HepG2 (cell line): ENCODE measurements around the gene CNGA1. TPM values are rescaled to one million over a fixed set of nuclear protein-coding genes. Genes with fewer than 3 reads are reported as not detected.

Experiments
- ARHGAP35 ChIP-seq: sonication (generic); formaldehyde crosslinking; IDR thresholded peaks from 2 replicates; pipeline ENCODE4 v1.9.0; 2022; ENCODE audit warnings: mild to moderate bottlenecking, inconsistent platforms, moderate library complexity, missing genetic modification reagents, borderline replicate concordance
- ETV6 ChIP-seq: sonication (generic); formaldehyde crosslinking; conservative IDR thresholded peaks from 2 replicates; pipeline ENCODE4 v1.4.0; 2020; ENCODE audit warnings: missing genetic modification reagents
- FOXK1 ChIP-seq: sonication (generic); formaldehyde crosslinking; IDR thresholded peaks from 2 replicates; pipeline ENCODE4 v1.4.0; 2020; ENCODE audit warnings: low read depth, missing genetic modification reagents, borderline replicate concordance
- KDM2A ChIP-seq: sonication (generic); formaldehyde crosslinking; IDR thresholded peaks from 2 replicates; pipeline ENCODE4 v1.4.0; 2020; ENCODE audit warnings: low read depth, missing genetic modification reagents, borderline replicate concordance
- NCOA2 ChIP-seq: sonication (generic); formaldehyde crosslinking; IDR thresholded peaks from 2 replicates; pipeline ENCODE4 v1.8.0; 2022; ENCODE audit warnings: inconsistent platforms
- NKX3-1 ChIP-seq: sonication (generic); formaldehyde crosslinking; IDR thresholded peaks from 2 replicates; pipeline ENCODE4 v1.5.0; 2020; ENCODE audit warnings: missing genetic modification reagents
- NR2F6 ChIP-seq, 2 experiments: IDR thresholded peaks; 2 replicates each; pipeline ENCODE4 v1.6.1; 2016; ENCODE audit warnings: antibody characterized with exemption in 1 of 2, mild to moderate bottlenecking in 1 of 2
- POLR2A ChIP-seq, 2 experiments: IDR thresholded peaks; 2 replicates each; pipeline ENCODE4 v1.6.1; 2011; ENCODE audit warnings: low read depth in 2 of 2, low read length in 2 of 2, mild to moderate bottlenecking in 1 of 2, moderate library complexity in 1 of 2; ENCODE audit not compliant: insufficient read depth in 1 of 2
- SNAPC4 ChIP-seq: sonication (generic); formaldehyde crosslinking; IDR thresholded peaks from 2 replicates; pipeline ENCODE4 v1.4.0; 2020; ENCODE audit warnings: mild to moderate bottlenecking, missing genetic modification reagents
- SRF ChIP-seq: IDR thresholded peaks from 2 replicates; pipeline ENCODE4 v1.6.1; 2011; ENCODE audit warnings: mild to moderate bottlenecking, low read depth, low read length, moderate library complexity
- SUZ12 ChIP-seq: fragments of 150-350 bp; IDR thresholded peaks from 2 replicates; pipeline ENCODE4 v1.6.1; 2014; ENCODE audit warnings: low read depth, low read length
- ZBTB7B ChIP-seq: sonication (generic); formaldehyde crosslinking; IDR thresholded peaks from 2 replicates; pipeline ENCODE4 v1.4.0; 2020; ENCODE audit warnings: missing genetic modification reagents
- ZMAT3 ChIP-seq: sonication (generic); formaldehyde crosslinking; conservative IDR thresholded peaks from 2 replicates; pipeline ENCODE4 v1.7.0; 2021; ENCODE audit warnings: missing genetic modification reagents
- ZNF446 ChIP-seq: sonication (generic); formaldehyde crosslinking; IDR thresholded peaks from 2 replicates; pipeline ENCODE4 v1.5.0; 2020; ENCODE audit warnings: mild to moderate bottlenecking, missing genetic modification reagents
- ZNF746 ChIP-seq: sonication (generic); formaldehyde crosslinking; IDR thresholded peaks from 2 replicates; pipeline ENCODE4 v1.8.0; 2022; ENCODE audit warnings: mild to moderate bottlenecking, missing genetic modification reagents
- ZNF792 ChIP-seq: IDR thresholded peaks from 2 replicates; pipeline ENCODE4 v1.6.1; 2016
- ZSCAN29 ChIP-seq: sonication (generic); formaldehyde crosslinking; conservative IDR thresholded peaks from 2 replicates; pipeline ENCODE4 v1.4.0; 2020; ENCODE audit warnings: mild to moderate bottlenecking, missing genetic modification reagents
- ZSCAN30 ChIP-seq: sonication (generic); formaldehyde crosslinking; IDR thresholded peaks from 2 replicates; pipeline ENCODE4 v1.5.0; 2020; ENCODE audit warnings: mild to moderate bottlenecking, missing genetic modification reagents
- polyA plus RNA-seq, 8 experiments: library from polyadenylated mRNA; depleted of rRNA in 3 of 8; stranded (reverse) in 7 of 8; unstranded in 1 of 8; fragments of >200 nt; fragmentation: Illumina TruSeq in 4 of 8; extraction: Trizol in 4 of 8; gene quantifications; 2 replicates each; pipeline versions ENCODE4 v1.2.1 to v1.2.3, GENCODE V29; 2011 to 2016; ENCODE audit warnings: low read depth in 4 of 8, missing spikeins in 1 of 8, mixed read lengths in 1 of 8; ENCODE audit not compliant: insufficient read depth in 1 of 8
- total RNA-seq, 5 experiments: library from RNA; depleted of rRNA; stranded (reverse); fragments of >200 nt; fragmentation: Illumina TruSeq; extraction: Trizol; gene quantifications; 2 replicates each; pipeline ENCODE4 v1.2.3, GENCODE V29; 2016; ENCODE audit warnings: low read depth in 1 of 5
- TF ChIP-seq, protein P1 (sequence below): sonication (generic); formaldehyde crosslinking; IDR thresholded peaks from 2 replicates; pipeline ENCODE4 v1.5.1; 2020; ENCODE audit warnings: mild to moderate bottlenecking, moderate library complexity, missing genetic modification reagents

Gene CNGA1
- total and polyA plus RNA-seq, 2 of the 13 experiments (the other 11 are each of a cell fraction or from before 2014, with no cell fraction given) = 0.22 to 0.40 TPM

- TF ChIP-seq, protein P1, sequence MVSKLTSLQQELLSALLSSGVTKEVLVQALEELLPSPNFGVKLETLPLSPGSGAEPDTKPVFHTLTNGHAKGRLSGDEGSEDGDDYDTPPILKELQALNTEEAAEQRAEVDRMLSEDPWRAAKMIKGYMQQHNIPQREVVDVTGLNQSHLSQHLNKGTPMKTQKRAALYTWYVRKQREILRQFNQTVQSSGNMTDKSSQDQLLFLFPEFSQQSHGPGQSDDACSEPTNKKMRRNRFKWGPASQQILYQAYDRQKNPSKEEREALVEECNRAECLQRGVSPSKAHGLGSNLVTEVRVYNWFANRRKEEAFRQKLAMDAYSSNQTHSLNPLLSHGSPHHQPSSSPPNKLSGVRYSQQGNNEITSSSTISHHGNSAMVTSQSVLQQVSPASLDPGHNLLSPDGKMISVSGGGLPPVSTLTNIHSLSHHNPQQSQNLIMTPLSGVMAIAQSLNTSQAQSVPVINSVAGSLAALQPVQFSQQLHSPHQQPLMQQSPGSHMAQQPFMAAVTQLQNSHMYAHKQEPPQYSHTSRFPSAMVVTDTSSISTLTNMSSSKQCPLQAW (CRISPR knock-in tag) = 0 out of 2 replicates have a peak, but pooled peaks have one; percentile 20
- TF ChIP-seq ZMAT3 = 0 out of 2 replicates have a peak, but pooled peaks have one; percentile 44
- peak; percentile 37; the same call in 1 of the 2 replicates for TF ChIP-seq ZNF746 (CRISPR knock-in tag)
- peak; percentile 94 for TF ChIP-seq SRF
- peak; percentile 66 for TF ChIP-seq SUZ12
- TF ChIP-seq KDM2A = 0 out of 2 replicates have a peak, but pooled peaks have one; percentile 61
- TF ChIP-seq ZSCAN30 (CRISPR knock-in tag) = 0 out of 2 replicates have a peak, but pooled peaks have one; percentile 3
- peak; percentile 76 for TF ChIP-seq NR2F6 (IDR thresholded peaks at IDR 0.05)
- TF ChIP-seq NR2F6 (CRISPR knock-in tag; IDR thresholded peaks at IDR 0.05) = peak; percentile 77
- 0 out of 2 replicates have a peak, but pooled peaks have one; percentile 27 for TF ChIP-seq ETV6 (CRISPR knock-in tag)
- peak; percentile 74 for TF ChIP-seq ZNF792 (CRISPR knock-in tag)
- 0 out of 2 replicates have a peak, but pooled peaks have one; percentile 22 for TF ChIP-seq ZBTB7B (CRISPR knock-in tag)
- TF ChIP-seq NCOA2 = peak; percentile 10; the same call in 1 of the 2 replicates
- TF ChIP-seq NKX3-1 = no peak
- peak; percentile 35; the same call in 1 of the 2 replicates for TF ChIP-seq ARHGAP35
- no peak for TF ChIP-seq ZSCAN29
- TF ChIP-seq POLR2A (IDR thresholded peaks at IDR 0.05; ENCODE audit: insufficient read depth in 1 of 2, low read depth in 2 of 2, low read length in 2 of 2) = peak; percentile 97 to 98
- peak; percentile 62; the same call in 1 of the 2 replicates for TF ChIP-seq FOXK1 (CRISPR knock-in tag)
- TF ChIP-seq SNAPC4 = no peak
- 0 out of 2 replicates have a peak, but pooled peaks have one; percentile 31 for TF ChIP-seq ZNF446 (CRISPR knock-in tag)
These were observed 102.1 kb downstream of the CNGA1 start, which contains the start of gene NFXL1 (continued) for GRCh38 chr4:47914220-47914925.
